GM23338 (cell line): ENCODE results near the gene MFAP4. TPM values are rescaled to one million over a fixed set of nuclear protein-coding genes. Genes with fewer than 3 reads are reported as not detected.
A peak's percentile ranks its signal among the peaks of the same experiment; 100 is the strongest.

Experiments used
- ATAC-seq: fragments of 200-7000 bp; cut with Tn5 transposase; 3 replicates; pipeline ENCODE4 v1.9.1; 2020
- DNase-seq: peaks from one replicate; pipeline ENCODE4 v3.0.0-alpha.2; 2015; ENCODE audit warnings: low spot score
- H2AFZ ChIP-seq: fragments of 200-600 bp; sonication (generic); 2 replicates; pipeline ENCODE4 v1.8.0; 2016; ENCODE audit warnings: antibody characterized with exemption, mild to moderate bottlenecking, moderate library complexity
- H3F3A ChIP-seq: fragments of 200-600 bp; sonication (generic); replicated peaks from 2 replicates; pipeline ENCODE4 v1.8.0; 2017; ENCODE audit warnings: antibody characterized with exemption, mixed run types, low read depth
- H3K27ac ChIP-seq: fragments of 200-600 bp; sonication (generic); 2 replicates; pipeline ENCODE4 v1.6.1; 2016; ENCODE audit warnings: low read depth
- H3K27me3 ChIP-seq: fragments of 200-600 bp; sonication (generic); 2 replicates; pipeline ENCODE4 v1.8.0; 2016; ENCODE audit warnings: mild to moderate bottlenecking, mixed run types, moderate library complexity; ENCODE audit not compliant: insufficient read depth
- H3K36me3 ChIP-seq: fragments of 200-600 bp; sonication (generic); 2 replicates; pipeline ENCODE4 v1.8.0; 2016; ENCODE audit warnings: mild to moderate bottlenecking; ENCODE audit not compliant: insufficient read depth
- H3K4me1 ChIP-seq: fragments of 200-600 bp; sonication (generic); 2 replicates; pipeline ENCODE4 v1.8.0; 2016; ENCODE audit warnings: mild to moderate bottlenecking, moderate library complexity; ENCODE audit not compliant: insufficient read depth
- H3K4me2 ChIP-seq: fragments of 200-600 bp; sonication (generic); 2 replicates; pipeline ENCODE4 v1.7.1; 2017; ENCODE audit warnings: mixed run types
- H3K4me3 ChIP-seq: fragments of 200-600 bp; sonication (generic); 2 replicates; pipeline ENCODE4 v1.6.1; 2016; ENCODE audit warnings: mixed run types
- H3K79me2 ChIP-seq: fragments of 200-600 bp; sonication (generic); replicated peaks from 2 replicates; pipeline ENCODE4 v1.8.0; 2017; ENCODE audit warnings: mild to moderate bottlenecking; ENCODE audit not compliant: insufficient read depth
- H3K9me2 ChIP-seq: fragments of 200-600 bp; sonication (generic); 2 replicates; pipeline ENCODE4 v1.8.0; 2017; ENCODE audit not compliant: insufficient read depth
- H4K20me1 ChIP-seq: fragments of 200-600 bp; sonication (generic); replicated peaks from 2 replicates; pipeline ENCODE4 v1.8.0; 2017; ENCODE audit warnings: mild to moderate bottlenecking; ENCODE audit not compliant: insufficient read depth
- H3K27ac Mint-ChIP-seq: 2 replicates; pipeline ENCODE4 v1.8.0; 2020; ENCODE audit warnings: inconsistent platforms, mild to moderate bottlenecking, moderate library complexity, mixed read lengths
- H3K27me3 Mint-ChIP-seq: 3 replicates; pipeline ENCODE4 v1.8.0; 2022; ENCODE audit warnings: low read depth, mild to moderate bottlenecking, moderate library complexity, mixed read lengths, inconsistent platforms; ENCODE audit not compliant: insufficient read depth, poor library complexity
- H3K36me3 Mint-ChIP-seq: 3 replicates; pipeline ENCODE4 v1.8.0; 2021; ENCODE audit warnings: low read depth, mild to moderate bottlenecking, inconsistent platforms, moderate library complexity, mixed read lengths
- H3K4me1 Mint-ChIP-seq: 3 replicates; pipeline ENCODE4 v1.8.0; 2020; ENCODE audit warnings: mild to moderate bottlenecking, inconsistent platforms, mixed read lengths
- H3K4me3 Mint-ChIP-seq: 3 replicates; pipeline ENCODE4 v1.8.0; 2021; ENCODE audit warnings: moderate library complexity, mild to moderate bottlenecking, inconsistent platforms, mixed read lengths
- H3K9me3 Mint-ChIP-seq: 3 replicates; pipeline ENCODE4 v1.8.0; 2020; ENCODE audit warnings: moderate library complexity, mild to moderate bottlenecking, inconsistent platforms, mixed read lengths
- CREB1 ChIP-seq: fragments of 250-450 bp; sonication (Bioruptor Pico); IDR thresholded peaks from 2 replicates; pipeline ENCODE4 v1.5.0; 2020; ENCODE audit warnings: low read depth, mild to moderate bottlenecking, moderate library complexity
- CTCF ChIP-seq, 2 experiments: fragments of 200-600 bp in 1 of 2; sonication (generic) in 1 of 2; conservative IDR thresholded peaks; 2 replicates each; pipeline versions ENCODE4 v1.5.1 to v1.6.1; 2016 to 2017; ENCODE audit warnings: antibody characterized with exemption in 2 of 2, low read depth in 2 of 2, mild to moderate bottlenecking in 2 of 2, moderate library complexity in 1 of 2
- ETS1 ChIP-seq: IDR thresholded peaks from 2 replicates; pipeline ENCODE4 v1.6.1; 2016; ENCODE audit warnings: antibody characterized with exemption
- EZH2 ChIP-seq: fragments of 200-600 bp; sonication (generic); IDR thresholded peaks from one replicate; pipeline ENCODE4 v1.8.0; 2017; ENCODE audit warnings: antibody characterized with exemption, mild to moderate bottlenecking, low read depth; ENCODE audit not compliant: unreplicated experiment
- EZH2phosphoT487 ChIP-seq: fragments of 200-600 bp; sonication (generic); IDR thresholded peaks from one replicate; pipeline ENCODE4 v1.8.1; 2018; ENCODE audit warnings: antibody characterized with exemption; ENCODE audit not compliant: unreplicated experiment
- JUNB ChIP-seq: IDR thresholded peaks from one replicate; pipeline ENCODE4 v1.6.1; 2016; ENCODE audit warnings: antibody characterized with exemption; ENCODE audit not compliant: unreplicated experiment
- NANOG ChIP-seq: IDR thresholded peaks from 2 replicates; pipeline ENCODE4 v1.6.1; 2016; ENCODE audit warnings: antibody characterized with exemption, borderline replicate concordance
- POLR2AphosphoS5 ChIP-seq: IDR thresholded peaks from 2 replicates; pipeline ENCODE4 v1.6.1; 2016; ENCODE audit warnings: antibody characterized with exemption, low read depth
- REST ChIP-seq: IDR thresholded peaks from one replicate; pipeline ENCODE4 v1.6.1; 2018; ENCODE audit warnings: antibody characterized with exemption; ENCODE audit not compliant: unreplicated experiment
- STAT1 ChIP-seq: IDR thresholded peaks from one replicate; pipeline ENCODE4 v1.6.1; 2016; ENCODE audit warnings: antibody characterized with exemption; ENCODE audit not compliant: unreplicated experiment
- ZNF114 ChIP-seq: fragments of 250-450 bp; sonication (Bioruptor Pico); IDR thresholded peaks from 2 replicates; pipeline ENCODE4 v1.5.0; 2020; ENCODE audit warnings: mild to moderate bottlenecking, moderate library complexity
- ZNF331 ChIP-seq: fragments of 250-450 bp; sonication (Bioruptor Pico); IDR thresholded peaks from 2 replicates; pipeline ENCODE4 v1.5.0; 2020; ENCODE audit warnings: low read depth, mild to moderate bottlenecking, moderate library complexity
- polyA plus RNA-seq: library from polyadenylated mRNA; unstranded; fragments of >200 nt; fragmentation: Nextera tagmentation; extraction: Ambion mirVana; gene quantifications from 2 replicates; pipeline ENCODE4 v1.2.1, GENCODE V29; 2016
- total RNA-seq: library from RNA; depleted of rRNA; stranded (reverse); fragments of >200 nt; shearing (Covaris generic); gene quantifications from 2 replicates; pipeline ENCODE4 v1.2.3, GENCODE V29; 2014

MFAP4 gene
- total and polyA plus RNA-seq, 2 experiments from 2014 or later = 7.7 to 9.7 TPM

- TF ChIP-seq REST (no peak), NANOG (no peak; the same call in 1 of the 2 replicates), CTCF (conservative IDR thresholded peaks at IDR 0.05; ENCODE audit: low read depth in 2 of 2) (no peak), STAT1 (no peak), EZH2phosphoT487 (no peak), ETS1 (no peak)
Measured at GRCh38 chr17:19426631-19427030, 39.6 kb upstream of the MFAP4 start (continued).

- no peak overlapping the region for H3K4me2 ChIP-seq
- no peak for TF ChIP-seq REST
- no peak for TF ChIP-seq ETS1
- no peak for TF ChIP-seq POLR2AphosphoS5
- TF ChIP-seq CREB1 (CRISPR knock-in tag) = no peak
- no peak for TF ChIP-seq EZH2phosphoT487
- no peak for TF ChIP-seq NANOG
- TF ChIP-seq ZNF114 (CRISPR knock-in tag) = no peak
- TF ChIP-seq EZH2 = no peak
- TF ChIP-seq ZNF331 (CRISPR knock-in tag) = no peak
- TF ChIP-seq JUNB = no peak
Measured at GRCh38 chr17:19424934-19425868, 38.2 kb upstream of the MFAP4 start.

More at GRCh38 chr17:19424934-19425868, 38.2 kb upstream of the MFAP4 start:
- Histone ChIP-seq H3K9me2 (no peaks in the 10 kb centered on the region), H3F3A (0 out of 2 replicates have a peak, but pooled peaks cover 2% of the 10 kb centered on the region), H3K79me2 (no peaks in the 10 kb centered on the region), H3K36me3 (no peaks in the 10 kb centered on the region), H4K20me1 (no peaks in the 10 kb centered on the region), H2AFZ (0 out of 2 replicates have a peak overlapping the region, but pooled peaks have one; percentile 6), H3K27me3 (no peaks in the 10 kb centered on the region), H3K4me3 (no peak overlapping the region), H3K27ac (no peak overlapping the region), H3K4me1 (peaks cover 16% of the 10 kb centered on the region)
- H3K27ac Mint-ChIP-seq = no peak overlapping the region
- H3K4me1 Mint-ChIP-seq = peaks cover 15% of the 10 kb centered on the region
- ATAC-seq = no peak
- H3K9me3 Mint-ChIP-seq = no peaks in the 10 kb centered on the region; the same call in 2 of the 3 replicates
- H3K36me3 Mint-ChIP-seq = no peaks in the 10 kb centered on the region
- DNase-seq = no peak
- H3K27me3 Mint-ChIP-seq = peaks cover 4% of the 10 kb centered on the region
- no peak overlapping the region for H3K4me3 Mint-ChIP-seq
